ENCODE data around the gene TH. TPM values are rescaled to one million over a fixed set of nuclear protein-coding genes. Genes with fewer than 3 reads are reported as not detected.

Gene TH
- total RNA-seq, 1 donor from 2014 or later: not detected

DNA sequence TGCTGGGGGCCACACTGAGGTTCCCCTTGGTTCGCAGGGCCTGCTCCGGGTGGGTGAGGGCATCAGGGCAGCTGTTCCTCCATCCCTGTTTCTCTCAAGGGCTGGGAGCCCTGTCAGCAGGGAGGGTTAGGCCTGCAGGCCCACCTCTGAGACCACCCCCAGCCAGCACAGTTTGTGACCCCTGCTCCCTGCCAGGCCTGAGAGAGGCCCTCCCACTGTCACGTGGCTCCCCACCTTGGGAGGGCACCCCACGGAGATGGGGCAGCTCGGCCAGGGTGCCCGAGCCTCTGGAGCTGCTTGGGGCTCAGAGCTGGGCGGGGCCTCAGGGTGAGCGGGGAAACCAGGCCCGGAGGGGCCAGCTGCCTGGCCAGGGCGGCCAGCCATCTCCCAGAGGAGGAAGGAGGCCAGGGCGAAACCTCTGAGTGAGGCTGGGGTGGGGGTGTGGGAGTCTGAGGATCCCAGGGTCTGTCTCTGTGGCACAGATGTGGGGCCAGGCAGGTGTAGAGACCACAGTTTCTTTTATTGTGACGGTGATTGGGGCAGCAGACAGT lies 8.1 kb downstream of the TH start:
- TF ChIP-seq, protein P1, sequence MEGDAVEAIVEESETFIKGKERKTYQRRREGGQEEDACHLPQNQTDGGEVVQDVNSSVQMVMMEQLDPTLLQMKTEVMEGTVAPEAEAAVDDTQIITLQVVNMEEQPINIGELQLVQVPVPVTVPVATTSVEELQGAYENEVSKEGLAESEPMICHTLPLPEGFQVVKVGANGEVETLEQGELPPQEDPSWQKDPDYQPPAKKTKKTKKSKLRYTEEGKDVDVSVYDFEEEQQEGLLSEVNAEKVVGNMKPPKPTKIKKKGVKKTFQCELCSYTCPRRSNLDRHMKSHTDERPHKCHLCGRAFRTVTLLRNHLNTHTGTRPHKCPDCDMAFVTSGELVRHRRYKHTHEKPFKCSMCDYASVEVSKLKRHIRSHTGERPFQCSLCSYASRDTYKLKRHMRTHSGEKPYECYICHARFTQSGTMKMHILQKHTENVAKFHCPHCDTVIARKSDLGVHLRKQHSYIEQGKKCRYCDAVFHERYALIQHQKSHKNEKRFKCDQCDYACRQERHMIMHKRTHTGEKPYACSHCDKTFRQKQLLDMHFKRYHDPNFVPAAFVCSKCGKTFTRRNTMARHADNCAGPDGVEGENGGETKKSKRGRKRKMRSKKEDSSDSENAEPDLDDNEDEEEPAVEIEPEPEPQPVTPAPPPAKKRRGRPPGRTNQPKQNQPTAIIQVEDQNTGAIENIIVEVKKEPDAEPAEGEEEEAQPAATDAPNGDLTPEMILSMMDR (IDR thresholded peaks at IDR 0.05; ENCODE audit: insufficient read depth, low read length, poor library complexity, severe bottlenecking): no peak
- H3K27me3 ChIP-seq (ENCODE audit: control insufficient read depth, insufficient read depth, low read length): peaks cover 23% of the 10 kb centered on the region
- H3K4me3 ChIP-seq (ENCODE audit: low read depth, low read length): no peak overlapping the region
- H3K36me3 ChIP-seq (ENCODE audit: control insufficient read depth, insufficient read depth, low read length): no peaks in the 10 kb centered on the region
- no peak for DNase-seq (ENCODE audit: low read depth)

DNA sequence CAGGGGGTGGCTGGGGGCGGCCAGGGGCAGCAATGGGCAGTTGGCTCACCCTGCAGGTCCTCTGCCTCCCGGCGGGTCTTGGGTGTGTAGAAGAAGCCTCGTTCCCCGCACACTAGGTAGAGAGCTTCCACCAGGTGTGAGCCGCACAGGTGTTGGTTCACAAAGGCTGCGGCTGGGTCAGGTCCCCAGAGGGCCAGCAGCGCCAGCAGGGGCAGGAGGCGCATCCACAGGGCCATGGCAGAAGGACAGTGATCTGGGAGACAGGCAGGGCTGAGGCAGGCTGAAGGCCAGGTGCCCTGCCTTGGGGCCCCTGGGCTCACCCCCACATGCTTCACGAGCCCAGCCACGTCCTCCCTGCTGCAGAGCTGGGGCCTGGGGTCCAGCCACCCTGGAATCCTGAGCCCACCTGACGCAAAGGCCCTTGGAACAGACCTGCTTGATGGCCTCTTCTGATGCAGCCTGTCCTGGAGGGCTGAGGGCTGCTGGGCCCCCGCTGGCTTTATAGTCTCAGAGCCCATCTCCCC lies 10.8 kb downstream of the TH start, which contains the start of gene INS:
TSS of gene INS (minus strand) at position 474 of the 524 bp plus-strand sequence. CDS start at position 236, 238 bp downstream.
- TF ChIP-seq, protein P1 (IDR thresholded peaks at IDR 0.05; ENCODE audit: insufficient read depth, low read length, poor library complexity, severe bottlenecking): no peak
- DNase-seq (ENCODE audit: low read depth): no peak
- H3K4me3 ChIP-seq (ENCODE audit: low read depth, low read length): no peak within 1 kb of the TSS
- peaks cover 37% of the 10 kb centered on the region for H3K27me3 ChIP-seq (ENCODE audit: control insufficient read depth, insufficient read depth, low read length)
- no peaks in the 10 kb centered on the region for H3K36me3 ChIP-seq (ENCODE audit: control insufficient read depth, insufficient read depth, low read length)

DNA sequence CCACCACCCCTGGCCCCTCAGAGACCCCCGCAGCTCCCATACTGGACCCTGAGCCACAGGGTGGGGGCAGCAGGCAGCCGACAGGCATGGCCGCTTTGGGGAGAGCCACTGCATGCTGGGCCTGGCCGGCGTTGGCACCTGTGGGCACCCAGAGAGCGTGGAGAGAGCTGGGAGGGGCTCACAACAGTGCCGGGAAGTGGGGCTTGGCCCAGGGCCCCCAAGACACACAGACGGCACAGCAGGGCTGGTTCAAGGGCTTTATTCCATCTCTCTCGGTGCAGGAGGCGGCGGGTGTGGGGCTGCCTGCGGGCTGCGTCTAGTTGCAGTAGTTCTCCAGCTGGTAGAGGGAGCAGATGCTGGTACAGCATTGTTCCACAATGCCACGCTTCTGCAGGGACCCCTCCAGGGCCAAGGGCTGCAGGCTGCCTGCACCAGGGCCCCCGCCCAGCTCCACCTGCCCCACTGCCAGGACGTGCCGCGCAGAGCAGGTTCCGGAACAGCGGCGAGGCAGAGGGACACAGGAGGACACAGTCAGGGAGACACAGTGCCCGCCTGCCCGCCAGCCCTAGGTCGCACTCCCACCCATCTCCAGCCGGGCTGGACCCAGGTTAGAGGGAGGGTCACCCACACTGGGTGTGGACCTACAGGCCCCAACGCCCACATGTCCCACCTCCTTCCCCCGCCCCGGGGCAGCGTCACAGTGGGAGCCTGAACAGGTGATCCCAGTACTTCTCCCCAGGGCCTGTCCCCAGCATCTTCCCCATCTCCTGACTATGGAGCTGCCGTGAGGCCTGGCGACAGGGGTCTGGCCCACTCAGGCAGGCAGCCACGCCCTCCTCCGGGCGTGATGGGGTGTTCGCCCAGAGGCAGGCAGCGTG lies 11.8 kb downstream of the TH start:
- no peak for DNase-seq (ENCODE audit: low read depth)
- Histone ChIP-seq H3K4me3 (ENCODE audit: low read depth, low read length) (no peak overlapping the region), H3K36me3 (ENCODE audit: control insufficient read depth, insufficient read depth, low read length) (no peaks in the 10 kb centered on the region), H3K27me3 (ENCODE audit: control insufficient read depth, insufficient read depth, low read length) (peaks cover 39% of the 10 kb centered on the region)
- TF ChIP-seq, protein P1 (IDR thresholded peaks at IDR 0.05; ENCODE audit: insufficient read depth, low read length, poor library complexity, severe bottlenecking): no peak

DNA sequence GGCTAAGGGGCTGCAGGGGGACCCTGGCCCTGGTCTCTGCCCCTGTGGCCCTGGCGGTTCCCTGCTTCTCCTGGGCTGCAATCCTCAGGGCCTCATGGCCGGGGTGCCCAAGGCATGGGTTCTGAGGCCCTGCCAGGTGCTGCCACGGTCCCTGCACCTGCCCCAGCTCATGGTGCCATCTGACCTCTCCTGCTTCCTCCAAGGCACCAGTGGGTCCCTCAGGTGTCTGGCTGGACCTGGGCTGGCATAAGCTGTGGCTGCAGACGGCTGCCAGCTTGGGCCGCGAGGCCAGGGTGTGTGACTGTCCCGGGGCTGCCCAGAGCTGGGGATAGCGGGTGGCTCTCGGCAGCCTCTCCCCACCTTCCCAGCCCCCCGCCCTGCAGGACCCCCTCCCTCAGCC lies 12.6 kb downstream of the TH start:
- Histone ChIP-seq H3K36me3 (ENCODE audit: control insufficient read depth, insufficient read depth, low read length) (no peaks in the 10 kb centered on the region), H3K27me3 (ENCODE audit: control insufficient read depth, insufficient read depth, low read length) (peaks cover 44% of the 10 kb centered on the region), H3K4me3 (ENCODE audit: low read depth, low read length) (no peak overlapping the region)
- no peak for DNase-seq (ENCODE audit: low read depth)
- TF ChIP-seq, protein P1 (IDR thresholded peaks at IDR 0.05; ENCODE audit: insufficient read depth, low read length, poor library complexity, severe bottlenecking): no peak

DNA sequence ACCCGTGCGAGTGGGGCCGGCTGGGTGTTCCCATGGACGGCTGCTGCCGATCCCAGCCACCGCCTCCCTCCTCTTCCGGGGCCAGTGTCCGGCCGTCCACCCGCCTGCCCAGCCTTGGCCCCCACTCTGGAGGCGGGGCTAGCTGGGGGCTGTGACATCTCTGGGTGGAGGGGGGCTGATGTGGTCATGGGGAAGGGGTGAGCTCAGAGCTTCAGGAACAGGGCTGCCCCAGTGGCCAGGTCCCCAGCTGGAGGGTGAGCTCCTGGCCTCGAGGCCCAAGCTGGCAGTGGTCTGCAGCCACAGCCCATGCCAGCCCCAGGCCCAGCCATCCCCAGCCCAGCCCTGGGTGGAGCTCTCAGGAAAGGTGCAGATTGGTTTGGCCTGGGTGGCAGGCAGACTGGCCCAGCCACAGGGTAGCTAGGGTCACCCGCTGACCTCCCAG lies 13.3 kb downstream of the TH start:
- H3K4me3 ChIP-seq (ENCODE audit: low read depth, low read length): no peak overlapping the region
- DNase-seq (ENCODE audit: low read depth): no peak
- no peaks in the 10 kb centered on the region for H3K36me3 ChIP-seq (ENCODE audit: control insufficient read depth, insufficient read depth, low read length)
- peaks cover 47% of the 10 kb centered on the region for H3K27me3 ChIP-seq (ENCODE audit: control insufficient read depth, insufficient read depth, low read length)
- TF ChIP-seq, protein P1 (IDR thresholded peaks at IDR 0.05; ENCODE audit: insufficient read depth, low read length, poor library complexity, severe bottlenecking): no peak
